HG03571 (cell line): ENCODE data around the gene CD36.

Experiments used
- ATAC-seq: cut with Tn5 transposase; IDR thresholded peaks from one replicate; pipeline ENCODE4 v1.9.1; 2021; ENCODE audit not compliant: unreplicated experiment

Gene CD36

GRCh38 chr7:80686576-80686975 is 48.1 kb downstream of the CD36 start:
- no peak for ATAC-seq

DNA sequence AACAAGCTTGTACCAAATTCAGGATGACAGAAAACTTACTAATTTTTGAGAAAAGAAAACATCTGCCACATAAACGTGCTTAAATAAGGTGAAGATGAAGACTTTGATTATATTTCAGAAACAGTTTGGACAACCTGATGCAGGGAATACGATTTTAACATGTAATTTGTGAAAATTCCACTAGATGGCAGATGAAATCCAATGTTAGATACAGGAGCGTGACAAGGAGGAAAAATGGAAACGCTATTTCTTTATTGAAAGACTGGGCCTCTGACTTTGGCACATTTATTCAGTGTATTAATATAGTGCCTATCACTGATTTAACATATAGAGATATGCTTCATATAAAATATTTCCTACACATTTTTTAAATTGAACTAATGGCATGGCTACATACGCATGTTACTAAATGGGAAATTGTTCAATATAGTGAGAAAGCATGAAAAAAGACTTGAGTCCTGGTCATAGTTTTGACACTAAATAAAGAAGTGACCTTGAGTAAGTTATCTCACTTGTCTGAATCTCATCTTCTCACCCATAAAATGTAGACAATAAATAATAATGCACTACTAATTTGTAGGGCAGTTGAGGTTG is 60.7 kb downstream of the CD36 start:
- ATAC-seq = no peak

- no peak for ATAC-seq
Measured at GRCh38 chr7:80699721-80700256, 61.3 kb downstream of the CD36 start.

DNA sequence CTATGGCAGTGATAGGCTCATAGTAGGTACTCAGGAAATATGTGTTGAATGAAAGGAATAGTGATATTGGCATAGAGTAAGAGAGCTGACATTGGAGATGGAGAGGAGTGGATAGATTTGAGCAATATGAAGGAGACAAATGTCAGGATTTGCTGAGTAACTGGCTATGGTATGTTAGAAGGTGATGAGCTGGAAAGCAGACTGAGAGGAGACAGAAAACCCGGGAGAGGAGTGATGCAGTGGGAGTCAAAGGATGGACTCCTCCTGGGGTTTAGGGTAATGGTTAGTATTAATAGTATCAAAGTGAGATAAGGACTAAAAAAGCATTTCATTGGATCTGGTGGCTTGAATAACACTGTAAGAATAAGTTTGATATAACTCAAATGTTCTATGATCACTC is 64.8 kb downstream of the CD36 start:
- no peak for ATAC-seq

DNA sequence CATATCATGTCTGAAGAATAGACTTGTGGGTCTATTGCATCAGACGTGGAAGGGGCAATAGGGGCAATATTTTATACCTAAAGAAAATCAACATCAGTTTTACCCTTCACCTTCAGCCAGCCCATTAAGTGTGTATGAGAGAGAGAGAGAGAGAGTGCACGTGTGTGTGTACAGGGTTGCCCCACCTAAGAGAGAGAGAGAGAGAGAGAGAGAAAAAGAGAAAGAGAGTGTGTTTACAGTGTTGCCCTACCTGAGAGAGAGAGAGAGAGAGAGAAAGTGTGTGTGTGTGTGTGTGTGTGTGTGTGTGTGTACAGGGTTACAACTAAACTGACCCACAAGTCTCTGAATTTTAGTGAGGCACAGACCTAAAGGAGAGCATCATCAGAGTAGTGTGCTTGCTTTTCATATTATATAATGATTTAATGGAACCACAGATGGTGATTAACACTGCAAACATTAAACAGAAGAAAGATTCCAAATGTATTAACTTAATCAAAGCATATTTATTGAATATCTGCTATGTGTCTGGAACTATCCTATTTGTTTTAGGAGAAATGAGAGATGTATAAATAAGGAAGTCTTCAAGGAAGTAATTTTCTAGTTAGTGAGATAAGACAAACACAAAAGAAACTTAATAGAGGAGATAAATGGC is 66.8 kb downstream of the CD36 start:
- no peak for ATAC-seq

DNA sequence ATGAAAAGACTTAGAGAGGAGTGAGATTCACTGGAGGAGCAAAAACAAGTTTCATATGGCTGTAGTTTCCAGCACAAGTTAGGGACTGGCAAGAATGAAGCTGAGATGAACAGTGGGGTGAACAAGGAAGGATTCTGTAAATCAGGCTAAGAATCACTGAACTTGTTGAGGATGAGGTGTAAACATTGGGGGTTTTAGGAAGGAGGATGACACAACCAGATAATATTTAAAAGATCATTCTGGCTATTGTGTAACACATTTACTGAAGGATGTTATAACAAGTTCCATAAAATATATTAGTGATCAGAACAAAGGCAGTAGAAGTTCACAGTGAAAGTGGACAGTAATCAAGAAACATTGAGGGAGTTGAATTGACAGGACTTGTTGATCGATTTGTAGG is 68.9 kb downstream of the CD36 start:
- no peak for ATAC-seq

GRCh38 chr7:80708123-80708522 is 69.7 kb downstream of the CD36 start:
- no peak for ATAC-seq

DNA sequence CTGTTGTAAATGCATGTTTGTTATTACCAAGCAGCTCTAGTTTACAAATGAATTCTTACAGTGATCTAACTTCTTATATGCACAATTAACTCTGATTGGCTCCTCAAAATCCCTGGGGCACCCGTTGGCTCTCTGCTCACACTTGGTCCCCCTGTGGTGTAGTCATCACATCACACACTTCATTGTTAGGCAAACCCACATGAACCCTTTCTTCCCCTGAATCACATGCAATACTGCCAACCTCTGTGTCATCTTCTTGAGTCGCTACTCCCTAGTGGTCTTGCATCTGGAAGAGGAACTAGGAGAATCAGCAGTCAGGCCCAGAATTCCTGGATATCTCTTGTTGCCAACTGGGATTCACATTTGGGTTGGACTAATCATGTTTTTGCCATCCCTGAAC is 73.1 kb downstream of the CD36 start:
- ATAC-seq = no peak

- ATAC-seq = no peak
Measured at GRCh38 chr7:80719261-80719660, 80.8 kb downstream of the CD36 start.

- ATAC-seq = no peak
Measured at GRCh38 chr7:80720146-80720545, 81.7 kb downstream of the CD36 start.

GRCh38 chr7:80721883-80722615 is 83.6 kb downstream of the CD36 start:
- ATAC-seq = no peak

DNA sequence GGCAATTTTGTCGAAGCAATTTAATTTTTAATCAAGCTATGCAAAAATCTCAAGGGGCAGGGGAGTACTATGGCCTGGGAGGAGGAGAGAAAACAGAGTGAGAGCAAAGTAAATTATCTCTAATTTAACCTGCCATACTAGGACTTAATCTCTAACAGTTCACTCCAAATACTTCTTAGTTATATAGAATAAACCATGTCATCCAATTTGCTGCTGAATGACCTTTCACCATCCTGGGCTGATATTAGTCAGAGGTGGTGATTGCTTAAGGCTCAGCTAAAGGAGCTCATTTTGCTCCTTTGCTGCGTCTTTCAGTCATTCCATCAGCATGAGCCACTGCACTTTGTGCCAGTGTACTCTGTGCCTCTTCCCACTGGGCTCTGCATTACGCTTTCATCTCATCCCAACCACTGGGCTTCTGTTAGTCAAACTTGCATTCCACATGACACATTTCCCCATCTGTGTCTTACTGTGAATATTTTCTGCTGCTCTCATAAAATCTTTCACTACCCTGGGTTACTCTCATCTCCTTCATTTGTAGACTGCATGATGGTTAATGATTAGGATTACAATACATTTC is 84.3 kb downstream of the CD36 start:
- ATAC-seq = no peak

- ATAC-seq = no peak
Measured at GRCh38 chr7:80724249-80724871, 85.9 kb downstream of the CD36 start.

DNA sequence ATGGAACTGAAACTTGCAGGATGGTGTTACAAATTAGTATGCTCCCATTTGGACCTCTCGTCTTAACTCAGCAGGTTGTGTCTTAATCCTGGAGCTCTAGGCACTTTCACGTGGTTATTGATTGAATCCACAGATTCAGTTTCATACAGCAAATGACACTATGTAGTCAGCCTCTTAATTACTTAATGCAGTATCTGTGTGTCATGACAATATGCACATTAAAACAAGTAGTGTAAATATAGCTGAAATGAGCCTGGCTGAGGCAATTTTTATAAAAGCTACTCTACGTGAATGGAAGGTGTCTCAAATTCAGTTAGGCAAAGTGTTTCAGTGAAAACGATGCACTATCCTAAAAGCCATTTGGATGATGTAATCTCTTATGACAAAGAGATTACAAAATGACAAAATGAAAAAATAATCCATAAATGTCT is 86.8 kb downstream of the CD36 start:
- ATAC-seq = no peak
